ENCODE measurements around the gene OTUB2.

DNA sequence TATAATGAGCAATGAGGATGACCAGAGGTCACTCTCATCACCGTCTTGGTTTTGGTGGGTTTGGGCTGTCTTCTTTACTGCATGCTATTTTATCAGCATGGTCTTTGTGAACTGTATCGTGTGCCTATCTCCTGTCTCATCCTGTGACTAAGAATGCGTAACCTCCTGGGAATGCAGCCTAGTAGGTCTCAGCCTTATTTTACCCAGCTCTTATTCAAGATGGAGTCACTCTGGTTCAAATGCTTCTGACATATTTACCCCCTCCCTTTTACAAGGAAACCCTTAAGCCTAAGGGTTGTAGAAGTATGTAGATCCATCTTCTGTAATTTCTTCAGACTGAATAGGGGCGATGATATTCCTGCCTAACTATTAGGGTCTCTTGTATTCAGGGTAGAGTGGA is 63.3 kb downstream of the OTUB2 start:
- TF ChIP-seq EZH2phosphoT487 (IDR thresholded peaks at IDR 0.05; ENCODE audit: low read length) = no peak
- TF ChIP-seq, protein P1, sequence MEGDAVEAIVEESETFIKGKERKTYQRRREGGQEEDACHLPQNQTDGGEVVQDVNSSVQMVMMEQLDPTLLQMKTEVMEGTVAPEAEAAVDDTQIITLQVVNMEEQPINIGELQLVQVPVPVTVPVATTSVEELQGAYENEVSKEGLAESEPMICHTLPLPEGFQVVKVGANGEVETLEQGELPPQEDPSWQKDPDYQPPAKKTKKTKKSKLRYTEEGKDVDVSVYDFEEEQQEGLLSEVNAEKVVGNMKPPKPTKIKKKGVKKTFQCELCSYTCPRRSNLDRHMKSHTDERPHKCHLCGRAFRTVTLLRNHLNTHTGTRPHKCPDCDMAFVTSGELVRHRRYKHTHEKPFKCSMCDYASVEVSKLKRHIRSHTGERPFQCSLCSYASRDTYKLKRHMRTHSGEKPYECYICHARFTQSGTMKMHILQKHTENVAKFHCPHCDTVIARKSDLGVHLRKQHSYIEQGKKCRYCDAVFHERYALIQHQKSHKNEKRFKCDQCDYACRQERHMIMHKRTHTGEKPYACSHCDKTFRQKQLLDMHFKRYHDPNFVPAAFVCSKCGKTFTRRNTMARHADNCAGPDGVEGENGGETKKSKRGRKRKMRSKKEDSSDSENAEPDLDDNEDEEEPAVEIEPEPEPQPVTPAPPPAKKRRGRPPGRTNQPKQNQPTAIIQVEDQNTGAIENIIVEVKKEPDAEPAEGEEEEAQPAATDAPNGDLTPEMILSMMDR (IDR thresholded peaks at IDR 0.05; ENCODE audit: low read length) = no peak

All from MM.1S (cell line).